H1 (cell line): ENCODE data around the gene LAG3. TPM values are rescaled to one million over a fixed set of nuclear protein-coding genes. Genes with fewer than 3 reads are reported as not detected.

ENCODE experiments used
- CTCF ChIA-PET: fragments of 300-600 bp; sonication (Branson Sonifier 250); formaldehyde crosslinking; loops from one replicate; lab custom pipeline; 2021; ENCODE audit not compliant: partially characterized antibody; lab: Charles Lee
- POLR2A ChIA-PET: fragments of 300-600 bp; sonication (Branson Sonifier 250); formaldehyde crosslinking; loops from one replicate; lab custom pipeline; 2021; ENCODE audit warnings: inconsistent platforms; ENCODE audit not compliant: partially characterized antibody; lab: Charles Lee
- DNase-seq, 2 experiments: peaks; one replicate each; pipeline versions ENCODE4 v3.0.0 to v3.0.0-alpha.2; 2010 to 2022; ENCODE audit warnings: low spot score in 2 of 2, low read depth in 1 of 2, mixed read lengths in 1 of 2
- FAIRE-seq: peaks from 2 replicates; lab custom pipeline; 2011; peaks lifted over from hg19 to GRCh38; lab: Jason Lieb, UNC
- H2AFZ ChIP-seq: 2 replicates; pipeline ENCODE4 v1.8.1; 2012; ENCODE audit warnings: low read length, inconsistent platforms
- H2AK5ac ChIP-seq: 2 replicates; pipeline ENCODE4 v1.6.1; 2013; ENCODE audit warnings: low read depth, low read length
- H2BK120ac ChIP-seq: replicated peaks from 2 replicates; pipeline ENCODE3; 2013; ENCODE audit warnings: low read depth, low read length, inconsistent platforms
- H2BK12ac ChIP-seq: 2 replicates; pipeline ENCODE4 v1.6.1; 2013; ENCODE audit warnings: low read depth, low read length
- H2BK15ac ChIP-seq: 2 replicates; pipeline ENCODE4 v1.6.1; 2013; ENCODE audit warnings: low read length
- H2BK20ac ChIP-seq: 2 replicates; pipeline ENCODE4 v1.6.1; 2013; ENCODE audit warnings: low read length
- H2BK5ac ChIP-seq: 2 replicates; pipeline ENCODE4 v1.6.1; 2013; ENCODE audit warnings: low read depth, low read length
- H3K14ac ChIP-seq: 2 replicates; pipeline ENCODE4 v1.6.1; 2013; ENCODE audit warnings: inconsistent platforms; ENCODE audit not compliant: insufficient read length
- H3K18ac ChIP-seq: 2 replicates; pipeline ENCODE4 v1.6.1; 2013; ENCODE audit warnings: low read length; ENCODE audit errors: extremely low read depth
- H3K23ac ChIP-seq: 2 replicates; pipeline ENCODE4 v1.6.1; 2013; ENCODE audit warnings: inconsistent platforms; ENCODE audit not compliant: insufficient read length
- H3K23me2 ChIP-seq: 2 replicates; pipeline ENCODE4 v1.6.1; 2013; ENCODE audit warnings: low read depth, low read length
- H3K27ac ChIP-seq: 2 replicates; pipeline ENCODE4 v1.6.1; 2011; ENCODE audit warnings: low read depth, low read length, inconsistent platforms
- H3K27me3 ChIP-seq, 4 experiments: replicated peaks in 1 of 4; 1 replicate in 1 of 4; 2 replicates in 3 of 4; pipeline versions ENCODE4 v1.6.1 to v1.8.1; 2011 to 2013; ENCODE audit warnings: low read length in 3 of 4, mild to moderate bottlenecking in 3 of 4, inconsistent platforms in 2 of 4, mixed read lengths in 2 of 4, moderate library complexity in 1 of 4; ENCODE audit not compliant: control insufficient read depth in 3 of 4, insufficient read depth in 3 of 4; ENCODE audit errors: extremely low read depth in 1 of 4
- H3K36me3 ChIP-seq, 4 experiments: 2 replicates each; pipeline versions ENCODE4 v1.6.1 to v1.8.1; 2011 to 2013; ENCODE audit warnings: mild to moderate bottlenecking in 4 of 4, low read length in 3 of 4, moderate library complexity in 2 of 4, control low read depth in 1 of 4, inconsistent platforms in 1 of 4; ENCODE audit not compliant: insufficient read depth in 4 of 4, control insufficient read depth in 2 of 4
- H3K4ac ChIP-seq: replicated peaks from 2 replicates; pipeline ENCODE3; 2013; ENCODE audit warnings: low read length, low read depth, mixed read lengths, inconsistent platforms; ENCODE audit not compliant: insufficient read length
- H3K4me1 ChIP-seq, 4 experiments: replicated peaks in 1 of 4; 1 replicate in 1 of 4; 2 replicates in 3 of 4; pipeline versions ENCODE4 v1.6.1 to v1.8.1; 2011 to 2013; ENCODE audit warnings: low read length in 3 of 4, inconsistent platforms in 2 of 4, mixed read lengths in 1 of 4; ENCODE audit not compliant: insufficient read depth in 4 of 4, control insufficient read depth in 3 of 4
- H3K4me2 ChIP-seq, 2 experiments: 2 replicates each; pipeline versions ENCODE4 v1.6.1 to v1.8.1; 2011 to 2013; ENCODE audit warnings: low read depth in 2 of 2, low read length in 2 of 2, control low read depth in 1 of 2, inconsistent platforms in 1 of 2, mild to moderate bottlenecking in 1 of 2; ENCODE audit not compliant: insufficient read depth in 1 of 2
- H3K4me3 ChIP-seq, 4 experiments: fragments of 200-600, 300-600 bp in 1 of 4; sonication (generic), shearing (Covaris generic), sonication (Bioruptor Twin) in 1 of 4; 2 replicates each; pipeline versions ENCODE4 v1.5.1 to v1.8.1; 2011 to 2016; ENCODE audit warnings: low read length in 4 of 4, low read depth in 3 of 4, control low read depth in 2 of 4, inconsistent platforms in 2 of 4, mild to moderate bottlenecking in 2 of 4, mixed read lengths in 1 of 4, moderate library complexity in 1 of 4; ENCODE audit not compliant: insufficient read depth in 2 of 4; ENCODE audit errors: extremely low read depth in 1 of 4
- H3K56ac ChIP-seq: replicated peaks from 2 replicates; pipeline ENCODE3; 2013; ENCODE audit warnings: low read depth, mild to moderate bottlenecking, mixed read lengths, low read length, inconsistent platforms; ENCODE audit not compliant: insufficient read length
- H3K79me1 ChIP-seq: 2 replicates; pipeline ENCODE4 v1.6.1; 2013; ENCODE audit warnings: low read depth, low read length, control low read depth
- H3K79me2 ChIP-seq, 2 experiments: 2 replicates each; pipeline versions ENCODE4 v1.6.1 to v1.8.1; 2012 to 2013; ENCODE audit warnings: low read length in 2 of 2, mild to moderate bottlenecking in 2 of 2, inconsistent platforms in 1 of 2; ENCODE audit not compliant: insufficient read depth in 2 of 2, control insufficient read depth in 1 of 2
- H3K9ac ChIP-seq, 4 experiments: replicated peaks in 1 of 4; 1 replicate in 1 of 4; 2 replicates in 3 of 4; pipeline versions ENCODE4 v1.6.1 to v1.8.1; 2011 to 2013; ENCODE audit warnings: low read depth in 3 of 4, low read length in 3 of 4, control low read depth in 2 of 4, mild to moderate bottlenecking in 2 of 4, moderate library complexity in 2 of 4, inconsistent platforms in 1 of 4; ENCODE audit errors: extremely low read depth in 1 of 4
- H3K9me3 ChIP-seq, 2 experiments: 2 replicates each; pipeline versions ENCODE4 v1.6.1 to v1.8.1; 2012 to 2013; ENCODE audit warnings: mild to moderate bottlenecking in 2 of 2, moderate library complexity in 2 of 2, control low read depth in 1 of 2, inconsistent platforms in 1 of 2, low read depth in 1 of 2, low read length in 1 of 2, mixed read lengths in 1 of 2; ENCODE audit not compliant: insufficient read depth in 2 of 2
- H4K20me1 ChIP-seq, 2 experiments: replicated peaks in 1 of 2; 2 replicates each; pipeline versions ENCODE3 to v1.8.1; 2011 to 2013; ENCODE audit warnings: inconsistent platforms in 2 of 2, low read length in 2 of 2, mild to moderate bottlenecking in 1 of 2; ENCODE audit not compliant: insufficient read depth in 2 of 2, control insufficient read depth in 1 of 2
- H4K5ac ChIP-seq: 2 replicates; pipeline ENCODE4 v1.6.1; 2013; ENCODE audit warnings: low read length, low read depth, mixed read lengths, inconsistent platforms; ENCODE audit not compliant: insufficient read length
- H4K8ac ChIP-seq: 2 replicates; pipeline ENCODE4 v1.8.0; 2013; ENCODE audit warnings: mild to moderate bottlenecking, moderate library complexity, low read length, inconsistent platforms; ENCODE audit not compliant: insufficient read depth; ENCODE audit errors: extremely low read depth
- H4K91ac ChIP-seq: replicated peaks from 2 replicates; pipeline ENCODE3; 2013; ENCODE audit warnings: low read length, mixed read lengths, inconsistent platforms; ENCODE audit not compliant: insufficient read length
- MAX ChIP-seq: IDR thresholded peaks from 2 replicates; pipeline ENCODE4 v1.6.1; 2012; ENCODE audit warnings: inconsistent platforms
- POLR2A ChIP-seq, 2 experiments: IDR thresholded peaks; 1 replicate in 1 of 2; 2 replicates in 1 of 2; pipeline ENCODE4 v1.6.1; 2011; ENCODE audit warnings: low read depth in 2 of 2, low read length in 2 of 2, mild to moderate bottlenecking in 2 of 2; ENCODE audit errors: control extremely low read depth in 1 of 2
- POLR2AphosphoS5 ChIP-seq: IDR thresholded peaks from 2 replicates; pipeline ENCODE4 v1.6.1; 2011; ENCODE audit warnings: low read depth, low read length
- WGBS, 2 experiments: shearing (Covaris generic) in 1 of 2; methylation state at CpG; one replicate each; pipeline versions ENCODE4 v1.1.6 to v1.1.7; 2013 to 2015; ENCODE audit warnings: low lambda C conversion rate in 2 of 2, mixed read lengths in 2 of 2, inconsistent platforms in 1 of 2, low coverage in 1 of 2, missing lambda C conversion rate in 1 of 2; ENCODE audit not compliant: insufficient replicate concordance in 2 of 2, insufficient coverage in 1 of 2, insufficient read length in 1 of 2; ENCODE audit errors: extremely low coverage in 1 of 2, missing lambda C conversion rate in 1 of 2; 5-methylcytosine and 5-hydroxymethylcytosine counted together
- polyA plus RNA-seq, 7 experiments: library from polyadenylated mRNA; depleted of rRNA in 3 of 7; stranded (reverse) in 5 of 7; unstranded in 2 of 7; fragments of >200 nt in 5 of 7; fragments of 200-250 nt in 2 of 7; gene quantifications; 1 replicate in 5 of 7; 2 replicates in 1 of 7; 4 replicates in 1 of 7; pipeline versions ENCODE4 v1.2.1 to v1.2.3, GENCODE V29; 2011 to 2013; ENCODE audit warnings: missing spikeins in 2 of 7, mixed read lengths in 2 of 7
- total RNA-seq: library from RNA; stranded (reverse); fragmentation: NEBNext Ultra II Directional; extraction: Animal tissue kit (Norgen Biotek cat#: 25700); gene quantifications from 2 replicates; pipeline ENCODE4 v1.2.1, GENCODE V29; 2021

The LAG3 gene
- total and polyA plus RNA-seq, 2 of the 8 experiments (the other 6 are each of a cell fraction or from before 2014, with no cell fraction given): 1.1 to 3.1 TPM

- Histone ChIP-seq H2BK120ac (no peak overlapping the region), H3K4me3 (peak overlapping the region; percentile 83 to 98 (median 87)), H3K27ac (peak overlapping the region; percentile 13; the same call in 1 of the 2 replicates), H3K4me2 (peak overlapping the region; percentile 88 to 100), H3K27me3 (peaks cover 0 to 10% (median 8%) of the 10 kb centered on the region in 4 experiments; a peak in 5 of 7 replicates), H2AK5ac (peak overlapping the region; percentile 1; the same call in 1 of the 2 replicates), H3K36me3 (peaks cover 0 to 23% (median 5%) of the 10 kb centered on the region in 4 experiments; a peak in 6 of 8 replicates), H3K9me3 (no peaks in the 10 kb centered on the region), H2BK12ac (peak overlapping the region; percentile 2; the same call in 1 of the 2 replicates), H3K79me2 (peaks cover 4 to 25% of the 10 kb centered on the region in 2 experiments; a peak in 2 of 4 replicates), H2BK15ac (no peak overlapping the region), H2BK20ac (0 out of 2 replicates have a peak overlapping the region, but pooled peaks have one; percentile 24), H3K14ac (no peak overlapping the region), H4K8ac (no peak overlapping the region), H3K4me1 (peaks cover 10 to 44% (median 30%) of the 10 kb centered on the region in 4 experiments), H2BK5ac (peak overlapping the region; percentile 5; the same call in 1 of the 2 replicates), H4K91ac (peak overlapping the region; percentile 5), H2AFZ (no peak overlapping the region), H3K4ac (no peak overlapping the region), H3K23ac (no peak overlapping the region), H3K23me2 (peaks cover 16% of the 10 kb centered on the region), H3K79me1 (0 out of 2 replicates have a peak, but pooled peaks cover 2% of the 10 kb centered on the region), H4K5ac (peak overlapping the region; percentile 24), H3K9ac (peak overlapping the region in 3 of 4 experiments; percentile 2 to 82 (median 16); a peak in 3 of 7 replicates), H3K18ac (peak overlapping the region; percentile 75), H4K20me1 (peaks cover 6 to 20% of the 10 kb centered on the region in 2 experiments), H3K56ac (no peak overlapping the region)
- WGBS, 2 experiments: 8% methylated on average over 6 of the region's 6 CpGs; no CpG with 5 or more reads in 1 of the 2 experiments
- POLR2A ChIA-PET: interaction anchor here (1.2 to 11.6 kb wide), 9 partner anchors 10 to 129 kb away, joined by 3 to 151 read pairs (median 12); partner anchors contain the start of genes CDCA3, GNB3, MLF2 and P3H3
- CTCF ChIA-PET: interaction anchor here (1.1 to 29.6 kb wide), 7 partner anchors 12 to 123 kb away, joined by 3 to 532 read pairs (median 4); partner anchors contain the start of genes GNB3, GPR162, MLF2 and P3H3
- FAIRE-seq (no peak), DNase-seq (no peak)
- TF ChIP-seq POLR2AphosphoS5: peak; percentile 47; the same call in 1 of the 2 replicates
- no peak for TF ChIP-seq MAX
- peak in 1 of 2 experiments; percentile 62; a peak in 2 of 3 replicates for TF ChIP-seq POLR2A (IDR thresholded peaks at IDR 0.05; ENCODE audit: control extremely low read depth in 1 of 2, low read depth in 2 of 2, low read length in 2 of 2)
Measured at GRCh38 chr12:6768437-6768914, 3.8 kb upstream of the LAG3 start.
